ENCODE results near the gene CCR2.

- no peak for TF ChIP-seq CTCF (IDR thresholded peaks at IDR 0.05)
- no peak for TF ChIP-seq EP300 (IDR thresholded peaks at IDR 0.05)
Observed at GRCh38 chr3:46369675-46370132, 15.8 kb downstream of the CCR2 start.

Measured in suprapubic skin (tissue), 3 donors.